SJSA1 (cell line): Measurements from ENCODE around the gene MFSD11. TPM values are rescaled to one million over a fixed set of nuclear protein-coding genes. Genes with fewer than 3 reads are reported as not detected.

Experiments
- DNase-seq, 2 experiments: peaks; one replicate each; pipeline ENCODE4 v3.0.0-alpha.2; 2015 to 2020; ENCODE audit warnings: low spot score in 2 of 2, low read depth in 1 of 2
- H3K27ac ChIP-seq: fragments of 250-450 bp; sonication (Bioruptor Pico); 2 replicates; pipeline ENCODE4 v1.5.1; 2020; ENCODE audit warnings: mild to moderate bottlenecking, moderate library complexity
- H3K27me3 ChIP-seq: fragments of 250-450 bp; sonication (Bioruptor Pico); replicated peaks from 2 replicates; pipeline ENCODE4 v1.5.1; 2020; ENCODE audit warnings: mild to moderate bottlenecking, moderate library complexity
- H3K36me3 ChIP-seq: fragments of 250-450 bp; sonication (Bioruptor Pico); 2 replicates; pipeline ENCODE4 v1.5.1; 2020; ENCODE audit warnings: mild to moderate bottlenecking
- H3K4me1 ChIP-seq: fragments of 250-450 bp; sonication (Bioruptor Pico); replicated peaks from 2 replicates; pipeline ENCODE4 v1.6.1; 2021; ENCODE audit warnings: mild to moderate bottlenecking
- H3K4me3 ChIP-seq: fragments of 250-450 bp; sonication (Bioruptor Pico); 2 replicates; pipeline ENCODE4 v1.5.1; 2020; ENCODE audit warnings: mild to moderate bottlenecking
- H3K9me3 ChIP-seq: fragments of 250-450 bp; sonication (Bioruptor Pico); replicated peaks from 2 replicates; pipeline ENCODE4 v1.5.1; 2020; ENCODE audit warnings: mild to moderate bottlenecking
- total RNA-seq: library from RNA; depleted of rRNA; stranded (reverse); fragments of >200 nt; shearing (Covaris generic); gene quantifications from 2 replicates; pipeline ENCODE4 v1.2.3, GENCODE V29; 2014; rRNA removed

MFSD11 gene
- total RNA-seq, 1 experiment from 2014 or later, result 37.3 TPM

GRCh38 chr17:76822184-76822778, 84.4 kb downstream of the MFSD11 start:
- Histone ChIP-seq H3K27ac (no peak overlapping the region), H3K27me3 (no peaks in the 10 kb centered on the region), H3K4me3 (no peak overlapping the region), H3K4me1 (no peaks in the 10 kb centered on the region), H3K36me3 (no peaks in the 10 kb centered on the region), H3K9me3 (no peaks in the 10 kb centered on the region)
- DNase-seq, result no peak

GRCh38 chr17:76824093-76824492, 86.2 kb downstream of the MFSD11 start:
- Histone ChIP-seq H3K4me3 (no peak overlapping the region), H3K9me3 (no peaks in the 10 kb centered on the region), H3K27ac (no peak overlapping the region), H3K27me3 (no peaks in the 10 kb centered on the region), H3K4me1 (no peaks in the 10 kb centered on the region), H3K36me3 (no peaks in the 10 kb centered on the region)
- DNase-seq, result no peak

- no peaks in the 10 kb centered on the region for H3K36me3 ChIP-seq
- DNase-seq, result no peak
- no peak overlapping the region for H3K4me3 ChIP-seq
- no peaks in the 10 kb centered on the region for H3K9me3 ChIP-seq
- H3K4me1 ChIP-seq, result no peaks in the 10 kb centered on the region
- no peak overlapping the region for H3K27ac ChIP-seq
- H3K27me3 ChIP-seq, result no peaks in the 10 kb centered on the region
These were observed 88.6 kb downstream of the MFSD11 start for GRCh38 chr17:76826330-76827068.

- Histone ChIP-seq H3K27ac (no peak overlapping the region), H3K4me1 (no peaks in the 10 kb centered on the region), H3K4me3 (no peak overlapping the region), H3K36me3 (no peaks in the 10 kb centered on the region), H3K9me3 (no peaks in the 10 kb centered on the region), H3K27me3 (no peaks in the 10 kb centered on the region)
- DNase-seq, result no peak
These were observed 89.8 kb downstream of the MFSD11 start for GRCh38 chr17:76827736-76828135.

Other genes starting within 250 kb of the MFSD11 start
- 5.8 and 9.2 TPM in 2 replicates for gene RHBDF2, start 236.7 kb upstream of the MFSD11 start, total RNA-seq
- gene CYGB, start 200.4 kb upstream of the MFSD11 start, total RNA-seq, result 4.4 and 5.2 TPM in 2 replicates
- gene PRCD, start 198.1 kb upstream of the MFSD11 start, total RNA-seq, result 0.13 TPM in 1 of 2 replicates, not detected in the other
- gene ST6GALNAC2, start 152.3 kb upstream of the MFSD11 start, total RNA-seq, result 0.84 TPM in 1 of 2 replicates, not detected in the other
- gene ST6GALNAC1, start 94.4 kb upstream of the MFSD11 start, total RNA-seq, result not detected in 2 replicates
- gene MXRA7, start 27.2 kb upstream of the MFSD11 start, total RNA-seq, result 362 and 546 TPM in 2 replicates
- gene JMJD6, start 11.5 kb upstream of the MFSD11 start, total RNA-seq, result 48.4 and 97.4 TPM in 2 replicates
- 52.3 and 59.4 TPM in 2 replicates for gene METTL23, start 11.3 kb upstream of the MFSD11 start, total RNA-seq
- 376 and 384 TPM in 2 replicates for gene SRSF2, start 788 bp upstream of the MFSD11 start, total RNA-seq
- 14.4 and 15.0 TPM in 2 replicates for gene MGAT5B, start 130.3 kb downstream of the MFSD11 start, total RNA-seq